GM12891 (cell line): ENCODE data around the gene DPP10.

Experiments used
- PAX5 ChIP-seq: IDR thresholded peaks from 2 replicates; pipeline ENCODE4 v1.6.1; 2011; ENCODE audit warnings: low read length, moderate library complexity, mild to moderate bottlenecking; ENCODE audit not compliant: insufficient read depth, severe bottlenecking
- POLR2A ChIP-seq: IDR thresholded peaks from 2 replicates; pipeline ENCODE4 v1.6.1; 2011; ENCODE audit warnings: low read depth, low read length, control low read depth
- POLR2AphosphoS5 ChIP-seq: IDR thresholded peaks from 2 replicates; pipeline ENCODE4 v1.6.1; 2011; ENCODE audit warnings: low read depth, low read length, control low read depth
- POU2F2 ChIP-seq: IDR thresholded peaks from 2 replicates; pipeline ENCODE4 v1.6.1; 2011; ENCODE audit warnings: low read depth, mild to moderate bottlenecking, control low read depth, low read length, moderate library complexity
- SPI1 ChIP-seq: IDR thresholded peaks from 2 replicates; pipeline ENCODE4 v1.6.1; 2011; ENCODE audit warnings: low read depth, low read length, control low read depth

DNA sequence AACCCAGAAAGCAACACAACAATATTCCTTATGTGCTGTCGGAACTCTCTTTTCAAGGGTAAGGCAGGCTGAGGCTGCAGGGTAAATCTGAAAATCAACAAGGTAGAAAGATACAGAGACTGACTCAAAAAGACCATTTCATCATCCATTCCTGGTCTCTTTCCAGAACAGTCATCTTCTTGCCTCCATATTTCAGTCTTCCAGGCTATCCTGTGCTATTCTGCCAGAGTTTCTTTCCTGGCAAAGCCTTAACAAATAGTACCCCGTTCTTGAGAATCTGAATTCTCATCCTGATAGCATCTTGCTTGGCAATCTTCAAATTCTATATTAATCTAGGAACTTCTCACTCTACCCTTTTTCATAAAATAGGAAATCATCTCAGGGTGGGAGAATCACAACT, 15.5 kb downstream of the DPP10 start:
- TF ChIP-seq POLR2A (no peak), POLR2AphosphoS5 (no peak), POU2F2 (no peak), SPI1 (no peak), PAX5 (no peak)
